WI38 (cell line): ENCODE measurements around the gene IQGAP2.

Source experiments
- H3K4me3 ChIP-seq: 2 replicates; pipeline ENCODE4 v1.5.1; 2011; ENCODE audit warnings: low read depth, mild to moderate bottlenecking, control low read depth, low read length
- CTCF ChIP-seq: IDR thresholded peaks from 2 replicates; pipeline ENCODE4 v1.5.1; 2012; ENCODE audit warnings: low read depth, mild to moderate bottlenecking, control low read depth, low read length

Gene IQGAP2

DNA sequence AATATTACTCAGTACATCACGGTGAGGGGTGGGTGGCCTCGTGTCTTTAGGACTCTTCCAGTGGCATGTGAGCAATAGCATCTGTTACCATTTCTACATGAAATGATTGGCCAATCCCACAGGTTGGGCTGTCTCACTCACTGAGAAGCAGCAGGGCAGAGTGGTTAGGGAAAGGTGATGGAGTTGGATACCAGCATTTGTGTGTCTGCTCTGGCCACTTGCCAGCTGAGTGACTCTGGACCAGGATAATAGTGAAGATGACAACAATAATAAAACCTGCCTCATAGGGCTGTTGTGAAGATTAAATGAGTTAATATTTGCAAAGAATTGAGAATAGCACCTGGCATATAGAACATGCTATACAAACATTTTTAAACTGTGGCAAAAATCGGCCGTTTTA is 42.0 kb downstream of the IQGAP2 start:
- TF ChIP-seq CTCF: no peak
- H3K4me3 ChIP-seq: no peak overlapping the region

- no peak for TF ChIP-seq CTCF
- H3K4me3 ChIP-seq: no peak overlapping the region
These were observed 42.7 kb downstream of the IQGAP2 start for GRCh38 chr5:76445830-76446229.

GRCh38 chr5:76446776-76447175 is 43.7 kb downstream of the IQGAP2 start:
- TF ChIP-seq CTCF: no peak
- no peak overlapping the region for H3K4me3 ChIP-seq

GRCh38 chr5:76449606-76450005 is 46.5 kb downstream of the IQGAP2 start:
- no peak overlapping the region for H3K4me3 ChIP-seq
- TF ChIP-seq CTCF: no peak

DNA sequence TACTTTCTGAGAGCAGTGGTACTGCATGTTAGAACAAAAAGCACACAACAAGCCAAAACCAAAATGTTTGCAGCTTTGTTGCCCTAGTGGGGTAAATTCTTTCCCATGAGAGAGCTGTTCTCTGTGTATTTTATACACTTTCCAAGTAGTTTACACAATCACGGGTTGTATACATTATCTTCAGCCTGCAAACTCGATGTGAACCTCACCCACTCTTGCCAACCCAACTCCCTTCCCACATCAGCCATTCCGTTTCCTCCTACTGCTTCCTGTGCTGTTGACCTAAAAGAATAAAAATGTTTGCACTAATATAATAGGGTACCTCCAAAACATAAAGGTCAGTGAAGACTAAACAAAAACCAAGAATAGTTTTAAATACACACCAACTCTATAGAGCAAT is 47.0 kb downstream of the IQGAP2 start:
- H3K4me3 ChIP-seq: no peak overlapping the region
- TF ChIP-seq CTCF: no peak

GRCh38 chr5:76451031-76451701 is 48.1 kb downstream of the IQGAP2 start:
- H3K4me3 ChIP-seq: no peak overlapping the region

More at GRCh38 chr5:76451031-76451701, 48.1 kb downstream of the IQGAP2 start:
- no peak for TF ChIP-seq CTCF
